Activated T-cell treated with anti-CD3 and anti-CD28 coated beads, Interleukin-2, amount 50 U/mL, for 48 hours (primary cell): ENCODE data around the gene MLLT6.

ENCODE experiments used
- DNase-seq, 2 experiments: peaks; one replicate each; pipeline ENCODE4 v3.0.0-alpha.2; 2020

Gene MLLT6

GRCh38 chr17:38704606-38705522 is at the start of gene MLLT6:
Gene MLLT6, plus strand, starts transcription at chr17:38705273. Its CDS starts 360 bp downstream, at chr17:38705633.
- DNase-seq = peak; percentile 75 to 78

- DNase-seq = no peak
These were observed 47.9 kb upstream of the MLLT6 start for GRCh38 chr17:38656959-38657823.

- DNase-seq = no peak
These were observed 47.0 kb upstream of the MLLT6 start for GRCh38 chr17:38657824-38658740.

- no peak for DNase-seq
These were observed 46.2 kb upstream of the MLLT6 start for GRCh38 chr17:38658741-38659345.

GRCh38 chr17:38659415-38659814 is 45.7 kb upstream of the MLLT6 start:
- DNase-seq = no peak

GRCh38 chr17:38660097-38661025 is 44.7 kb upstream of the MLLT6 start:
- no peak for DNase-seq

- peak; percentile 65 to 70 for DNase-seq
These were observed 41.8 kb upstream of the MLLT6 start for GRCh38 chr17:38663125-38663751.

- DNase-seq = no peak
These were observed 41.0 kb upstream of the MLLT6 start for GRCh38 chr17:38663964-38664644.

GRCh38 chr17:38667099-38667786 is 37.8 kb upstream of the MLLT6 start:
- peak; percentile 76 to 77 for DNase-seq

GRCh38 chr17:38667787-38668122 is 37.3 kb upstream of the MLLT6 start:
- no peak for DNase-seq

GRCh38 chr17:38669520-38669919 is 35.6 kb upstream of the MLLT6 start:
- DNase-seq = no peak

- peak in 1 of 2 experiments; percentile 28 for DNase-seq
These were observed 32.9 kb upstream of the MLLT6 start for GRCh38 chr17:38671939-38672720.

GRCh38 chr17:38672788-38673706 is 32.0 kb upstream of the MLLT6 start:
- DNase-seq = peak; percentile 38 to 39

- DNase-seq = no peak
These were observed 31.4 kb upstream of the MLLT6 start for GRCh38 chr17:38673707-38674013.

- peak; percentile 56 to 68 for DNase-seq
These were observed 30.9 kb upstream of the MLLT6 start for GRCh38 chr17:38674014-38674748.

- peak; percentile 94 to 96 for DNase-seq
These were observed 30.1 kb upstream of the MLLT6 start, which contains the start of gene EPOP for GRCh38 chr17:38674749-38675615. Gene EPOP, minus strand, starts transcription at chr17:38674957. Its CDS starts 462 bp downstream, at chr17:38674495.
